Epithelial cell of prostate (primary cell): Measurements from ENCODE around the gene CYP2S1.

ENCODE experiments used
- DNase-seq: peaks from one replicate; pipeline ENCODE4 v3.0.0-alpha.2; 2011; ENCODE audit warnings: low read depth, low spot score
- H3K27ac ChIP-seq: fragments of 450-650 bp; 2 replicates; pipeline ENCODE4 v1.5.1; 2017; ENCODE audit warnings: mild to moderate bottlenecking

Gene CYP2S1

GRCh38 chr19:41253660-41254059, 60.6 kb downstream of the CYP2S1 start:
- no peak overlapping the region for H3K27ac ChIP-seq
- no peak for DNase-seq

GRCh38 chr19:41255171-41255570, 62.2 kb downstream of the CYP2S1 start:
- no peak for DNase-seq

More at GRCh38 chr19:41255171-41255570, 62.2 kb downstream of the CYP2S1 start:
- H3K27ac ChIP-seq: no peak overlapping the region
